ENCODE results near the gene FAM170B.

DNA sequence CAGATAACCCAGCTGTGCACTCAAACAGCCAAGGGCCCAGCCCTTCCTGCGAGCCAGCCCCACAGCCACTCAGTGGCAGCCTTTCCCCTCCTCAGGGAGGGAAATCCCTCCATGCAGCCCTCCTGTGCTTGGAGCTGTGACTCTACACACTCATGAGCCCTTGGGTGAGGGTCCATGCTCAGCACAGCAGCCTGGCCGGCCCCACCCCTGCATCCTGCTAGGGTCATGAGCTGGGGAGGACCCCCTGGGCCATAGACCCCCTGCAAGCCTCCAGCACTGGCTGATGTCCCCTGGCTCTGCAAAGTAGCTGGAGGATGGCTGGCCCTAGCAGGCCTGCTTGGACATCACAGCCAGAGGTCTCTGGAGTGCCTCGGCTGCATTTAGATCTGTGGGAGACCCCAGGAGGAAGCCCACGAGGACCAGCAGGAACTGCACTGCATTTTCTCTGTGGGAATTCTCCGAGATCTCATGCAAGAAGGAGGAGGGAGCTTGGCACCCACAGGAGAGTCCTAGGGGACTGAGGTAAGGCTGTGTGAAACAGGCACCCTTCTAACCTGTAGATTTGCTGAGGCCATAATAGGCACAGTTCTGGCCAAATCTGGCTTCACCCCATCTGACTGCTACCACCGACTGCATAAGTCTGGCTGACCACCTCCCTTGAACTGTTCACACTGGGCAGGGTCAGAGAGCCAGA, 37.0 kb upstream of the FAM170B start:
- TF ChIP-seq, protein P1, sequence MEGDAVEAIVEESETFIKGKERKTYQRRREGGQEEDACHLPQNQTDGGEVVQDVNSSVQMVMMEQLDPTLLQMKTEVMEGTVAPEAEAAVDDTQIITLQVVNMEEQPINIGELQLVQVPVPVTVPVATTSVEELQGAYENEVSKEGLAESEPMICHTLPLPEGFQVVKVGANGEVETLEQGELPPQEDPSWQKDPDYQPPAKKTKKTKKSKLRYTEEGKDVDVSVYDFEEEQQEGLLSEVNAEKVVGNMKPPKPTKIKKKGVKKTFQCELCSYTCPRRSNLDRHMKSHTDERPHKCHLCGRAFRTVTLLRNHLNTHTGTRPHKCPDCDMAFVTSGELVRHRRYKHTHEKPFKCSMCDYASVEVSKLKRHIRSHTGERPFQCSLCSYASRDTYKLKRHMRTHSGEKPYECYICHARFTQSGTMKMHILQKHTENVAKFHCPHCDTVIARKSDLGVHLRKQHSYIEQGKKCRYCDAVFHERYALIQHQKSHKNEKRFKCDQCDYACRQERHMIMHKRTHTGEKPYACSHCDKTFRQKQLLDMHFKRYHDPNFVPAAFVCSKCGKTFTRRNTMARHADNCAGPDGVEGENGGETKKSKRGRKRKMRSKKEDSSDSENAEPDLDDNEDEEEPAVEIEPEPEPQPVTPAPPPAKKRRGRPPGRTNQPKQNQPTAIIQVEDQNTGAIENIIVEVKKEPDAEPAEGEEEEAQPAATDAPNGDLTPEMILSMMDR (IDR thresholded peaks at IDR 0.05), result no peak
- no peak for TF ChIP-seq POLR2A (IDR thresholded peaks at IDR 0.05; ENCODE audit: low read depth)

All from esophagus muscularis mucosa (tissue), 3 donors.